Measurements from ENCODE around the gene SDK2.

SDK2 gene

DNA sequence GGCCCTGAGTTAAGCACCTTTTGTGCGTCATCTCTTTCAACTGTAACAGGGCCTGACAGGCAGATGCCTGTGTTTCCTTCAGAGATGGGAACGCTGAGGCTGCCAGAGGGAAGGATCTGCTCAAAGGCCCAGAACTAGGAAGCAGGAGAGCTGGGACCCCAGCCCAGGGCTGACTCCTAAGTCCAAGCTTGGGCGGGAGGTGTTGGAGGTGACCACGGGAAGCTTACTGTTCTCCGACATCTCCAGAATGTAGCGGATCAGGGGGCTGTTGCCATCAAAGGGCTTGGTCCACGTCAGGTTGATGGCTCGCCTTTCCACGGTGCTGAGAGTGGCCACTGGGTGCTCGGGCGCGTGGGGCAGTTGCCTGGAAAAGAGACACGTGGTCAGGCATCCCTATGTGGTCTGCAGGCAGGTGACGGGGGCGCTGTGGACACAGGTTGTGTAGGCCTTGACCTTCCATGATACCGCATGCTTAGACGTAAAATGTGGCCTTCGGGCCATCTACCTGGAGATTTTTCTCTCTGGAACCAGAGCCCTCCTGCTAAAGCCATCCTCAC is 221.0 kb downstream of the SDK2 start:
- TF ChIP-seq SIN3A (IDR thresholded peaks at IDR 0.05; ENCODE audit: borderline replicate concordance, insufficient read depth, low read length) (no peak), FOXP2 (optimal IDR thresholded peaks at IDR 0.05; ENCODE audit: borderline replicate concordance, extremely low read depth, extremely low read length, insufficient read depth) (no peak)

DNA sequence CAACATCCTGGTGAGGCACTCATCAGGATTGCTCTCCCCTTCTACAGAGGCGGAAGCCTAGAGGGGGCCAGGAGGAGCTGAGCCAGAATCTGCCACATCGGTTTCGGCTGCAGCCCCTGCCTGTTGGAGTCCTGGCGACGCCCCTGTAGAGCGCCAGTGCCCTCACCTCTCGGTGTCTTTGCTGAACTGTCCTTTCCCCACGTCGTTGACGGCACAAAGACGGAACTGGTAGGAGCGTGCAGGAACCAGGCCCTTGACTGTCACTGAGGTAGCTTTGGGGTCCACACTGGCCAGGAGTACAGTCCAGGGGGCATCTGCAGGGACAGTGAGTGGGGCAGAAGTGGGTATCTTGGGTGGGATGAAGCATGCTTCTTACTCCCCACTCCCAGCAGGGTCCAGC is 222.1 kb downstream of the SDK2 start:
- no peak for TF ChIP-seq SIN3A (IDR thresholded peaks at IDR 0.05; ENCODE audit: borderline replicate concordance, insufficient read depth, low read length)
- no peak for TF ChIP-seq FOXP2 (optimal IDR thresholded peaks at IDR 0.05; ENCODE audit: borderline replicate concordance, extremely low read depth, extremely low read length, insufficient read depth)
- TF ChIP-seq TAF1 (IDR thresholded peaks at IDR 0.05; ENCODE audit: borderline replicate concordance, insufficient read depth, low read length), result no peak
- no peak for TF ChIP-seq POLR2AphosphoS5 (IDR thresholded peaks at IDR 0.05; ENCODE audit: low read depth, low read length)
- no peak for TF ChIP-seq REST (IDR thresholded peaks at IDR 0.05; ENCODE audit: insufficient read depth in 1 of 2, low read depth in 2 of 2, low read length in 2 of 2)

DNA sequence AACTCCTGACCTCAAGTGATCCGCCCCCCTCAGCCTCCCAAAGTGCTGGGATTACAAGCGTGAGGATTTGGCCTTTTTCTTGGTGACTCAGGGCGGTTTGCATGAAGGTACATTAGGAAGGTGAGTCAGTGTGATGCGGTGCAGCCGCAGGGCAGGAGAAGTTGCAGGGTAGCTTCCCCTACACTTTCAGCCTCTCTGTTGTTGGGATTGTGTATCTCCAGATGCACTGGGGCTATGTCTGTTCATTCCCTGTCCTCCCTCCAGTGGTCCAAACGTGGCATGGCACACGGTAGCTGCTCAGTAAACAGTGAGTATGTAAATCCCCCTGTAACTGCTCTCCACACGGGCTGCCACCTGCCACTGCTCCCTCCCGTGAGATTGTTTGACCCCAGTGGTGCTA is 223.3 kb downstream of the SDK2 start:
- TF ChIP-seq SIN3A (IDR thresholded peaks at IDR 0.05; ENCODE audit: borderline replicate concordance, insufficient read depth, low read length) (no peak), FOXP2 (optimal IDR thresholded peaks at IDR 0.05; ENCODE audit: borderline replicate concordance, extremely low read depth, extremely low read length, insufficient read depth) (no peak), POLR2AphosphoS5 (IDR thresholded peaks at IDR 0.05; ENCODE audit: low read depth, low read length) (no peak), REST (IDR thresholded peaks at IDR 0.05; ENCODE audit: insufficient read depth in 1 of 2, low read depth in 2 of 2, low read length in 2 of 2) (no peak), TAF1 (IDR thresholded peaks at IDR 0.05; ENCODE audit: borderline replicate concordance, insufficient read depth, low read length) (no peak)

DNA sequence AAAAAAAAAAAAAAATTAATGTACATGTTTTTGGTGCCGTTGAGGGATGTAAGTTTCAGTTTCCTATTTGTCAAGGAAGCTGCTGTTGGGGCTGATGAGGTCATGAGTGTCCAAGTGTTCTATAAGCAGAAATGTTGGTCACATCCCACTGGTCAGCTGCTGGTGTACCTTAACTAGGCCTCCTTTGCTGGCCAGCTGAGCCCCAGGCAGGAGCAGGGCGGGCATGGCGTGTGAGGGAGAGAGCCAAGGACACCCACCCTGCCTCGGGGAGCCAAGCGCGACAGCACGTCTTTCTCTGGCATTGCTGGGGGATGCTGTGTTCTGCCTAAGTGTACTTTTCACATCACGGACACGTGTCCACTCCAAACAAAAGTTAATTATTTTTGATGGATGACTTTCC is 224.4 kb downstream of the SDK2 start:
- TF ChIP-seq TAF1 (IDR thresholded peaks at IDR 0.05; ENCODE audit: borderline replicate concordance, insufficient read depth, low read length), result no peak
- TF ChIP-seq REST (IDR thresholded peaks at IDR 0.05; ENCODE audit: insufficient read depth in 1 of 2, low read depth in 2 of 2, low read length in 2 of 2), result no peak
- no peak for TF ChIP-seq FOXP2 (optimal IDR thresholded peaks at IDR 0.05; ENCODE audit: borderline replicate concordance, extremely low read depth, extremely low read length, insufficient read depth)
- TF ChIP-seq SIN3A (IDR thresholded peaks at IDR 0.05; ENCODE audit: borderline replicate concordance, insufficient read depth, low read length), result no peak
- no peak for TF ChIP-seq POLR2AphosphoS5 (IDR thresholded peaks at IDR 0.05; ENCODE audit: low read depth, low read length)

DNA sequence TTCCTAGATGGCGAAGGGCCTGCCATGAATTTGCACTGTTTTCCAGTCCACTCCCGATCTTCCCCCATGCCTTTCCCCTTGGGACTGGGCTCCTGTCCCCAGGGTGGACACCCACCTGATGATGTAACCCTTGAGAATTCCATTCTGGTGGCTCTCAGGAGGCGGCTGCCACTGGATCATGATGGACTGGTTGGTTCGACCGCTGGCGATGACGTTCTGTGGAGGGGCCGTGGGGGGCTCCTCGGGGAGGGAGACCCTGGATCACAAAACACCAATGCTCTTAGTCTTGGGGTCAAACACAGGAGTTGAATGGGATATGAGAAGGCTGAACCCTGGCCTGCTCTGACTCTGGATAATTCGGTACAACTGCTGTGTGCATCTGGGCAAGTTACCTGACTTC is 225.2 kb downstream of the SDK2 start:
- TF ChIP-seq FOXP2 (optimal IDR thresholded peaks at IDR 0.05; ENCODE audit: borderline replicate concordance, extremely low read depth, extremely low read length, insufficient read depth) (no peak), REST (IDR thresholded peaks at IDR 0.05; ENCODE audit: insufficient read depth in 1 of 2, low read depth in 2 of 2, low read length in 2 of 2) (no peak), SIN3A (IDR thresholded peaks at IDR 0.05; ENCODE audit: borderline replicate concordance, insufficient read depth, low read length) (no peak), TAF1 (IDR thresholded peaks at IDR 0.05; ENCODE audit: borderline replicate concordance, insufficient read depth, low read length) (no peak), POLR2AphosphoS5 (IDR thresholded peaks at IDR 0.05; ENCODE audit: low read depth, low read length) (no peak)
